Heart left ventricle (tissue), 13 donors: Measurements from ENCODE around the gene PTGFRN.

Experiments
- CTCF ChIP-seq, 12 donors: fragments of 200-600 bp; sonication (generic) in 4 of 12; IDR thresholded peaks; one replicate each; pipeline versions ENCODE4 v1.5.0 to v1.8.0; 2018 to 2022; ENCODE audit warnings: antibody characterized with exemption in 12 of 12, mild to moderate bottlenecking in 5 of 12
- POLR2A ChIP-seq, 2 donors: fragments of 450-650 bp; IDR thresholded peaks; one replicate each; pipeline ENCODE4 v1.6.1; 2017; ENCODE audit warnings: antibody characterized with exemption in 2 of 2, mild to moderate bottlenecking in 2 of 2, moderate library complexity in 2 of 2
- donor health status: ischemic (EF 13 %, LVEDD 7.1; RV severe dilation, severe dysfunction).
- donor health status: DM: no; HTN: yes; CAD: no.
- donor health status: DM: no; HTN: no; CAD: no.
- donor health status: ischemic (EF 25% LVEDD 6.9; RV normal size, moderate dysfunction).
- donor health status: ischemic (EF 25% LVEDD 5.7; RV mildly dilated, moderate dysfunction).
- donor health status: ischemic (EF 35%, LVEDD 5.7; RV mildly dilated, moderate dysfunction).
- donor health status: nonischemic (EF 11% LVEDD 7.7; RV severe dilation, severe dysfunction).
- donor health status: DM: yes; HTN: yes; CAD: no.
- donor health status: PGD.
- donor health status: ischemic (EF 29% LVEDD 5.4; RV normal size, mild dysfunction).
- donor health status: nonischemic (EF 23%, LVEDD 6.1; RV moderate dilation, normal function).

- TF ChIP-seq CTCF (IDR thresholded peaks at IDR 0.05) (no peak), POLR2A (IDR thresholded peaks at IDR 0.05) (no peak)
These were observed 77.5 kb downstream of the PTGFRN start for GRCh38 chr1:116987256-116987555.
